DMS114 treated with DMSO at 0.1 percent for 48 hours (cell line): ENCODE results near the gene DCDC2B.
"Not testable (repeated sequence)": the region's sequence is repeated elsewhere in the genome, so short reads cannot be mapped to it uniquely, and the experiment has no call there.

Experiments used
- DNase-seq: peaks from one replicate; lab custom pipeline; 2025; ENCODE audit not compliant: unreplicated experiment; lab: John Stamatoyannopoulos, UW

DCDC2B gene

GRCh38 chr1:32255072-32256071, 46.5 kb downstream of the DCDC2B start:
- DNase-seq, result no peak

DNA sequence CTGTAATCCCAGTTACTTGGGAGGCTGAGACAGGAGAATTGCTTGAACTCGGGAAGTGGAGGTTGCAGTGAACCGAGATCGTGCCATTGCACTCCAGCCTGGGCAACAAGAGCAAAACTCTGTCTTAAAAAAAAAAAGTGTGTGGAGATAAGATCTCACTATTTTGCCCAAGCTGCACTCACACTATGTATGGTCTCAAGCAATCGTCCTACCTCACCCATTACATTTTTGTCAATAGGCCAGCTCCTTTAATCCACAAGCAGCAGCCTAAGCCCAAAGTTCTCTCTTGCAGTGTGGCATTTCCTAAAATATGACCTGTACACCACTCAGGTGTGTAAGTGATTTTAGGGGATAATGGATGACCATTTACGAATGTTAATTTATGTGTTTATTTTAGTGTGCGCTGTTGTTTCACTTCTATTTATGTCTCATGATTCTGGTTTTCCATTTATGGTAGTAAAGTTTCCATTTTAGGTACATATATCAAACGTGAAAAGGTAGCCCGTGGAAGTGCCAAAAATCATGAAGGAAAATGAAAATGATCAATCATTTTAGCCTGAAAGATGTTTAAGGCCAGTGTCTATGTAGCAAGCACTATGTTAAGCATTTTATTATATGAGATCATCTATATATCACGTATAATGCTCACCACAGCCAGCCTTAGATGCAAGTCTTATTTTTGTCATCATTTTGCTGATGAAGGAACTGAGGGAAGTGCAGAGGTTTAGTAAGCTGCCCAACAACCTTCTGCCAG, 47.8 kb downstream of the DCDC2B start:
- DNase-seq, result no peak

DNA sequence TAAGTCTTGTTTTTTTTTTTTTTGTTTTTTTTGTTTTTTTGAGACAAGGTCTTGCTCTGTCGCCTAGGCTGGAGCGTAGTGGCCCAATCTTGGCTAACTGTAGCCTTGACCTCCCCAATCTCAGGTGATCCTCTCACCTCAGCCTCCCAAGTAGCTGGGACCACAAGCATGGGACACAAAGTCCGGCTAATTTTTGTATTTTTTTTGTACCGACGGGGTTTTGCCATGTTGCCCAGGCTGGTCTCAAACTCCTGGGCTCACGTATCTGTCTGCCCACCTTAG, 48.3 kb downstream of the DCDC2B start:
- DNase-seq, result no peak

- DNase-seq, result not testable (repeated sequence)
Measured at GRCh38 chr1:32263236-32263593, 54.3 kb downstream of the DCDC2B start.

GRCh38 chr1:32263744-32264143, 54.9 kb downstream of the DCDC2B start:
- no peak for DNase-seq
